GM12878 (cell line): ENCODE results near the gene MMP20. TPM values are rescaled to one million over a fixed set of nuclear protein-coding genes. Genes with fewer than 3 reads are reported as not detected.

ENCODE experiments used
- ATF7 ChIP-seq: fragments of 450-650 bp; IDR thresholded peaks from 2 replicates; pipeline ENCODE4 v1.6.1; 2016; ENCODE audit warnings: low read depth, mild to moderate bottlenecking
- CBX5 ChIP-seq: sonication (generic); IDR thresholded peaks from 2 replicates; pipeline ENCODE4 v1.6.1; 2016; ENCODE audit warnings: low read depth, moderate library complexity, mild to moderate bottlenecking, inconsistent platforms
- CREM ChIP-seq: IDR thresholded peaks from 2 replicates; pipeline ENCODE4 v1.6.1; 2014; ENCODE audit warnings: antibody characterized with exemption, low read depth
- EGR1 ChIP-seq, 2 experiments: IDR thresholded peaks; 1 replicate in 1 of 2; 2 replicates in 1 of 2; pipeline ENCODE4 v1.6.1; 2011 to 2012; ENCODE audit warnings: low read depth in 2 of 2, low read length in 2 of 2, borderline replicate concordance in 1 of 2, mild to moderate bottlenecking in 1 of 2, moderate library complexity in 1 of 2
- FOXK2 ChIP-seq: fragments of 450-650 bp; IDR thresholded peaks from 2 replicates; pipeline ENCODE4 v1.6.1; 2017; ENCODE audit warnings: mild to moderate bottlenecking, moderate library complexity
- GATAD2B ChIP-seq: fragments of 450-650 bp; conservative IDR thresholded peaks from 2 replicates; pipeline ENCODE4 v1.6.1; 2017; ENCODE audit warnings: low read depth, mild to moderate bottlenecking, moderate library complexity
- HDAC6 ChIP-seq: fragments of 200-600 bp; sonication (generic); IDR thresholded peaks from one replicate; pipeline ENCODE4 v1.8.0; 2017; ENCODE audit warnings: antibody characterized with exemption; ENCODE audit not compliant: unreplicated experiment
- MEF2B ChIP-seq: fragments of 450-650 bp; IDR thresholded peaks from 2 replicates; pipeline ENCODE4 v1.6.1; 2018; ENCODE audit warnings: mild to moderate bottlenecking, moderate library complexity; ENCODE audit not compliant: partially characterized antibody, poor library complexity, severe bottlenecking
- POLR2AphosphoS2 ChIP-seq: IDR thresholded peaks from 2 replicates; pipeline ENCODE4 v1.6.1; 2011; ENCODE audit warnings: low read depth, mild to moderate bottlenecking, low read length, improper control_type of control experiment, moderate library complexity
- RUNX3 ChIP-seq: IDR thresholded peaks from 2 replicates; pipeline ENCODE4 v1.6.1; 2012; ENCODE audit warnings: low read length, inconsistent platforms
- SMAD1 ChIP-seq: fragments of 450-650 bp; IDR thresholded peaks from 2 replicates; pipeline ENCODE4 v1.6.1; 2018; ENCODE audit warnings: mild to moderate bottlenecking, low read depth; ENCODE audit not compliant: partially characterized antibody
- SRF ChIP-seq, 2 experiments: IDR thresholded peaks; 2 replicates each; pipeline ENCODE4 v1.6.1; 2011; ENCODE audit warnings: low read depth in 2 of 2, low read length in 2 of 2, mild to moderate bottlenecking in 1 of 2, moderate library complexity in 1 of 2
- TCF7 ChIP-seq: IDR thresholded peaks from 2 replicates; pipeline ENCODE4 v1.6.1; 2014; ENCODE audit warnings: antibody characterized with exemption, borderline replicate concordance
- YBX1 ChIP-seq: fragments of 450-650 bp; IDR thresholded peaks from 2 replicates; pipeline ENCODE4 v1.6.1; 2016; ENCODE audit warnings: antibody characterized with exemption
- YY1 ChIP-seq: IDR thresholded peaks from 2 replicates; pipeline ENCODE4 v1.6.1; 2011; ENCODE audit warnings: low read depth, mild to moderate bottlenecking, low read length
- ZNF217 ChIP-seq: fragments of 450-650 bp; IDR thresholded peaks from 2 replicates; pipeline ENCODE4 v1.6.1; 2017; ENCODE audit warnings: antibody characterized with exemption, mild to moderate bottlenecking
- polyA plus RNA-seq, 11 experiments: library from polyadenylated mRNA; depleted of rRNA in 4 of 11; unstranded in 6 of 11; stranded (reverse) in 5 of 11; fragments of >200 nt; fragmentation: Nextera tagmentation in 4 of 11; fragmentation: Illumina TruSeq in 1 of 11; extraction: Ambion mirVana in 4 of 11; extraction: Trizol in 1 of 11; gene quantifications; 1 replicate in 1 of 11; 2 replicates in 10 of 11; pipeline versions ENCODE4 v1.2.1 to v1.2.3, GENCODE V29; 2011 to 2016; ENCODE audit warnings: inconsistent platforms in 2 of 11, missing spikeins in 2 of 11, low read depth in 1 of 11
- total RNA-seq, 4 experiments: library from RNA; depleted of rRNA in 3 of 4; stranded (reverse); fragments of >200 nt in 3 of 4; fragmentation: Illumina TruSeq in 1 of 4; extraction: Trizol in 1 of 4; gene quantifications; 2 replicates each; pipeline versions ENCODE4 v1.2.1 to v1.2.3, GENCODE V29; 2013 to 2021
- TF ChIP-seq, protein P1 (sequence below): IDR thresholded peaks from 2 replicates; pipeline ENCODE4 v1.6.1; 2012; ENCODE audit warnings: low read depth, low read length, improper control_type of control experiment
- TF ChIP-seq, protein P2 (sequence below): fragments of 450-650 bp; IDR thresholded peaks from 2 replicates; pipeline ENCODE4 v1.6.1; 2017; ENCODE audit warnings: mild to moderate bottlenecking, low read depth, inconsistent platforms; ENCODE audit not compliant: poor library complexity, severe bottlenecking
- TF ChIP-seq, protein P3 (sequence below): fragments of 450-650 bp; IDR thresholded peaks from 2 replicates; pipeline ENCODE4 v1.6.1; 2017; ENCODE audit warnings: borderline replicate concordance
- TF ChIP-seq, protein P4 (sequence below): IDR thresholded peaks from 2 replicates; pipeline ENCODE4 v1.6.1; 2012; ENCODE audit warnings: low read length, inconsistent platforms
- TF ChIP-seq, protein P5 (sequence below): fragments of 450-650 bp; formaldehyde crosslinking; IDR thresholded peaks from 2 replicates; pipeline ENCODE4 v1.4.0; 2020; ENCODE audit warnings: mild to moderate bottlenecking, moderate library complexity

The MMP20 gene
- total and polyA plus RNA-seq, 10 of the 15 experiments (the other 5 are each of a cell fraction or from before 2014, with no cell fraction given), result 0.10 to 0.57 (median 0.19) TPM; not detected in 2

DNA sequence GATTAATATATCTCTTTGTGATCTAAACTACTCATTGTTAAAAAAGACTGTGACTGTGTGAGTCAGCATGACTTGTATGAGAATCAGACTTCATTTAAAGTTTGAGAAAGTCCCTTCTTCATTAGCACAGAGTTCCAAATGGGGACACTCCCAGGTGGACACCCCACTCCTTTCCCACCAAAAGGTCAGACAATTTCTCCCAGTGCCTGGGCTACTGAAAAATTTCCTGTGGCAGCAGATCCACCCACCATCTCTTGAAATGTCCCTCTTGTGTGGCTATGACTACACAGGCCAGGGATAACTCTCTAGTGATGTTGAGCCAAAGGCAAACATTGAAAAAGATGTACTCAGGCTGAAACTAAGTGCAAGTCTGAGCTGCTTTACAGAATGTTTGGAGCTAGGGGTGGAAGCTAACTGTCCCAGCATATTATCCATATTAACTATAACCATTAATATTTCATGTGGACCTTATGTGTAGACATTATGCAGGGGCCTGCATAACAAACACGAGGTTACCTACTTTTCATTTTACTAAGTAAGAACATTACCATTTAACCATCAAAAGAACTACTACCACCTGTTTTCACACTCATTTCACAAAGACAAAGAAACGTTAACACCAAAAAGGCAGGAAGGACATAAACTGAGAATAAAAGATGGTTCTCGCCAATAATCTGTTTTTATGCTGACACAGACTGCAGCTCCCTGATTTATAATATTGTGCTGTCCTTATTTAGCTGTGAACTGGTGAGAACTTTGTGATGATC, 44.8 kb downstream of the MMP20 start (continued):
- TF ChIP-seq MEF2B (peak; percentile 74), EGR1 (IDR thresholded peaks at IDR 0.05; ENCODE audit: borderline replicate concordance in 1 of 2, low read depth in 2 of 2, low read length in 2 of 2) (peak in 1 of 2 experiments; percentile 24; a peak in 1 of 3 replicates), POLR2AphosphoS2 (no peak), YBX1 (no peak), HDAC6 (no peak), CREM (peak; percentile 37), ATF7 (no peak), GATAD2B (peak; percentile 70), SMAD1 (peak; percentile 68), YY1 (0 out of 2 replicates have a peak, but pooled peaks have one; percentile 18), RUNX3 (peak; percentile 57; the same call in 1 of the 2 replicates), FOXK2 (no peak), SRF (IDR thresholded peaks at IDR 0.05; ENCODE audit: low read depth in 2 of 2, low read length in 2 of 2) (0 out of 4 replicates have a peak, but pooled peaks of 1 of the 2 experiments have one; percentile 23), ZNF217 (peak; percentile 46; the same call in 1 of the 2 replicates), CBX5 (0 out of 2 replicates have a peak, but pooled peaks have one; percentile 35), TCF7 (0 out of 2 replicates have a peak, but pooled peaks have one; percentile 28)
- TF ChIP-seq, protein P1, sequence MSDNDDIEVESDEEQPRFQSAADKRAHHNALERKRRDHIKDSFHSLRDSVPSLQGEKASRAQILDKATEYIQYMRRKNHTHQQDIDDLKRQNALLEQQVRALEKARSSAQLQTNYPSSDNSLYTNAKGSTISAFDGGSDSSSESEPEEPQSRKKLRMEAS, result no peak; the same call in 1 of the 2 replicates
- TF ChIP-seq, protein P2, sequence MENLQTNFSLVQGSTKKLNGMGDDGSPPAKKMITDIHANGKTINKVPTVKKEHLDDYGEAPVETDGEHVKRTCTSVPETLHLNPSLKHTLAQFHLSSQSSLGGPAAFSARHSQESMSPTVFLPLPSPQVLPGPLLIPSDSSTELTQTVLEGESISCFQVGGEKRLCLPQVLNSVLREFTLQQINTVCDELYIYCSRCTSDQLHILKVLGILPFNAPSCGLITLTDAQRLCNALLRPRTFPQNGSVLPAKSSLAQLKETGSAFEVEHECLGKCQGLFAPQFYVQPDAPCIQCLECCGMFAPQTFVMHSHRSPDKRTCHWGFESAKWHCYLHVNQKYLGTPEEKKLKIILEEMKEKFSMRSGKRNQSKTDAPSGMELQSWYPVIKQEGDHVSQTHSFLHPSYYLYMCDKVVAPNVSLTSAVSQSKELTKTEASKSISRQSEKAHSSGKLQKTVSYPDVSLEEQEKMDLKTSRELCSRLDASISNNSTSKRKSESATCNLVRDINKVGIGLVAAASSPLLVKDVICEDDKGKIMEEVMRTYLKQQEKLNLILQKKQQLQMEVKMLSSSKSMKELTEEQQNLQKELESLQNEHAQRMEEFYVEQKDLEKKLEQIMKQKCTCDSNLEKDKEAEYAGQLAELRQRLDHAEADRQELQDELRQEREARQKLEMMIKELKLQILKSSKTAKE, result peak; percentile 44
- TF ChIP-seq, protein P3, sequence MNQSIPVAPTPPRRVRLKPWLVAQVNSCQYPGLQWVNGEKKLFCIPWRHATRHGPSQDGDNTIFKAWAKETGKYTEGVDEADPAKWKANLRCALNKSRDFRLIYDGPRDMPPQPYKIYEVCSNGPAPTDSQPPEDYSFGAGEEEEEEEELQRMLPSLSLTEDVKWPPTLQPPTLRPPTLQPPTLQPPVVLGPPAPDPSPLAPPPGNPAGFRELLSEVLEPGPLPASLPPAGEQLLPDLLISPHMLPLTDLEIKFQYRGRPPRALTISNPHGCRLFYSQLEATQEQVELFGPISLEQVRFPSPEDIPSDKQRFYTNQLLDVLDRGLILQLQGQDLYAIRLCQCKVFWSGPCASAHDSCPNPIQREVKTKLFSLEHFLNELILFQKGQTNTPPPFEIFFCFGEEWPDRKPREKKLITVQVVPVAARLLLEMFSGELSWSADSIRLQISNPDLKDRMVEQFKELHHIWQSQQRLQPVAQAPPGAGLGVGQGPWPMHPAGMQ, result no peak
- TF ChIP-seq, protein P4, sequence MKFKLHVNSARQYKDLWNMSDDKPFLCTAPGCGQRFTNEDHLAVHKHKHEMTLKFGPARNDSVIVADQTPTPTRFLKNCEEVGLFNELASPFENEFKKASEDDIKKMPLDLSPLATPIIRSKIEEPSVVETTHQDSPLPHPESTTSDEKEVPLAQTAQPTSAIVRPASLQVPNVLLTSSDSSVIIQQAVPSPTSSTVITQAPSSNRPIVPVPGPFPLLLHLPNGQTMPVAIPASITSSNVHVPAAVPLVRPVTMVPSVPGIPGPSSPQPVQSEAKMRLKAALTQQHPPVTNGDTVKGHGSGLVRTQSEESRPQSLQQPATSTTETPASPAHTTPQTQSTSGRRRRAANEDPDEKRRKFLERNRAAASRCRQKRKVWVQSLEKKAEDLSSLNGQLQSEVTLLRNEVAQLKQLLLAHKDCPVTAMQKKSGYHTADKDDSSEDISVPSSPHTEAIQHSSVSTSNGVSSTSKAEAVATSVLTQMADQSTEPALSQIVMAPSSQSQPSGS, result peak; percentile 91
- TF ChIP-seq, protein P5, sequence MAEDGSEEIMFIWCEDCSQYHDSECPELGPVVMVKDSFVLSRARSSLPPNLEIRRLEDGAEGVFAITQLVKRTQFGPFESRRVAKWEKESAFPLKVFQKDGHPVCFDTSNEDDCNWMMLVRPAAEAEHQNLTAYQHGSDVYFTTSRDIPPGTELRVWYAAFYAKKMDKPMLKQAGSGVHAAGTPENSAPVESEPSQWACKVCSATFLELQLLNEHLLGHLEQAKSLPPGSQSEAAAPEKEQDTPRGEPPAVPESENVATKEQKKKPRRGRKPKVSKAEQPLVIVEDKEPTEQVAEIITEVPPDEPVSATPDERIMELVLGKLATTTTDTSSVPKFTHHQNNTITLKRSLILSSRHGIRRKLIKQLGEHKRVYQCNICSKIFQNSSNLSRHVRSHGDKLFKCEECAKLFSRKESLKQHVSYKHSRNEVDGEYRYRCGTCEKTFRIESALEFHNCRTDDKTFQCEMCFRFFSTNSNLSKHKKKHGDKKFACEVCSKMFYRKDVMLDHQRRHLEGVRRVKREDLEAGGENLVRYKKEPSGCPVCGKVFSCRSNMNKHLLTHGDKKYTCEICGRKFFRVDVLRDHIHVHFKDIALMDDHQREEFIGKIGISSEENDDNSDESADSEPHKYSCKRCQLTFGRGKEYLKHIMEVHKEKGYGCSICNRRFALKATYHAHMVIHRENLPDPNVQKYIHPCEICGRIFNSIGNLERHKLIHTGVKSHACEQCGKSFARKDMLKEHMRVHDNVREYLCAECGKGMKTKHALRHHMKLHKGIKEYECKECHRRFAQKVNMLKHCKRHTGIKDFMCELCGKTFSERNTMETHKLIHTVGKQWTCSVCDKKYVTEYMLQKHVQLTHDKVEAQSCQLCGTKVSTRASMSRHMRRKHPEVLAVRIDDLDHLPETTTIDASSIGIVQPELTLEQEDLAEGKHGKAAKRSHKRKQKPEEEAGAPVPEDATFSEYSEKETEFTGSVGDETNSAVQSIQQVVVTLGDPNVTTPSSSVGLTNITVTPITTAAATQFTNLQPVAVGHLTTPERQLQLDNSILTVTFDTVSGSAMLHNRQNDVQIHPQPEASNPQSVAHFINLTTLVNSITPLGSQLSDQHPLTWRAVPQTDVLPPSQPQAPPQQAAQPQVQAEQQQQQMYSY (CRISPR knock-in tag), result no peak
